ENCODE results near the gene ANKRD11. TPM values are rescaled to one million over a fixed set of nuclear protein-coding genes. Genes with fewer than 3 reads are reported as not detected.
A peak's percentile ranks its signal among the peaks of the same experiment; 100 is the strongest.
"Not testable (repeated sequence)": the region's sequence is repeated elsewhere in the genome, so short reads cannot be mapped to it uniquely, and the experiment has no call there.

The ANKRD11 gene
- total RNA-seq, 1 experiment from 2014 or later: 266 TPM

- no peak for TF ChIP-seq ZBTB33 (IDR thresholded peaks at IDR 0.05; ENCODE audit: extremely low read depth, insufficient replicate concordance, low read length)
- no peak for TF ChIP-seq ZFX (IDR thresholded peaks at IDR 0.05)
- no peak for TF ChIP-seq JUND (IDR thresholded peaks at IDR 0.05)
- TF ChIP-seq SIN3A (IDR thresholded peaks at IDR 0.05; ENCODE audit: low read depth): no peak
- TF ChIP-seq REST (IDR thresholded peaks at IDR 0.05; ENCODE audit: low read depth): no peak
Observed at GRCh38 chr16:89268585-89268984, 221.8 kb downstream of the ANKRD11 start (continued).

- H3K9me2 ChIP-seq (ENCODE audit: insufficient read depth); DNase-seq (ENCODE audit: low read depth, low spot score); H4K20me1 ChIP-seq (ENCODE audit: insufficient read depth); ATAC-seq; H3K4me2 ChIP-seq (ENCODE audit: low read length); CTCF ChIA-PET; H3K9ac ChIP-seq (ENCODE audit: low read length); H3K27me3 ChIP-seq (ENCODE audit: insufficient read depth, low read length); intact Hi-C loops (cut with micrococcal nuclease); H3K27ac ChIP-seq (ENCODE audit: low read depth, low read length); H3K4me3 ChIP-seq (replicated peaks in 1 of 2; ENCODE audit: low read depth in 1 of 2, low read length in 2 of 2); H3K9me3 ChIP-seq (ENCODE audit: control insufficient read depth in 1 of 2, insufficient read depth in 1 of 2, low read depth in 1 of 2, low read length in 2 of 2); RAD21 ChIA-PET (ENCODE audit: low non-redundant PET in 1 of 2, low total read pairs in 2 of 2, uncharacterized antibody in 2 of 2, unreplicated experiment in 2 of 2); H2AFZ ChIP-seq (ENCODE audit: low read depth, low read length, poor library complexity, severe bottlenecking): not testable (repeated sequence)
- Histone ChIP-seq H3K4me1 (ENCODE audit: control insufficient read depth in 1 of 2, insufficient read depth in 2 of 2, low read length in 2 of 2) (peaks cover 0 to 18% of the 10 kb centered on the region in 2 experiments; a peak in 3 of 4 replicates), H3K36me3 (ENCODE audit: control insufficient read depth in 1 of 2, insufficient read depth in 2 of 2, low read length in 2 of 2) (peaks cover 16 to 32% of the 10 kb centered on the region in 2 experiments), H3K79me2 (ENCODE audit: insufficient read depth, low read length) (peaks cover 19% of the 10 kb centered on the region; the same call in 1 of the 2 replicates)
- TSS peak; percentile 37 for BruUV-seq (replicated peaks)
- POLR2A ChIA-PET: interaction anchor here (1.5 kb wide), 1 partner anchor 21 kb away, joined by 3 read pairs; no protein-coding TSS in a partner anchor
Observed at GRCh38 chr16:89267746-89268145, 222.6 kb downstream of the ANKRD11 start.

All from HCT116 (cell line).